Astrocyte of the cerebellum (primary cell): ENCODE results near the gene SCGN.
"Not testable (repeated sequence)": the region's sequence is repeated elsewhere in the genome, so short reads cannot be mapped to it uniquely, and the experiment has no call there.

ENCODE experiments used
- DNase-seq: peaks from one replicate; pipeline ENCODE4 v3.0.0-alpha.2; 2011; ENCODE audit warnings: low read depth
- H3K4me3 ChIP-seq: 2 replicates; pipeline ENCODE4 v1.5.1; 2011; ENCODE audit warnings: mild to moderate bottlenecking, low read depth, low read length, moderate library complexity
- CTCF ChIP-seq: IDR thresholded peaks from 2 replicates; pipeline ENCODE4 v1.5.1; 2012; ENCODE audit warnings: low read length, low read depth, moderate library complexity, mild to moderate bottlenecking; ENCODE audit errors: missing control alignments
- in situ Hi-C: cut with HindIII; loops from 2 replicates; pipeline ENCODE4 v1.10.0; 2017; ENCODE audit warnings: low sequenced_read_pairs

SCGN gene

GRCh38 chr6:25735261-25735660, 83.2 kb downstream of the SCGN start:
- no peak overlapping the region for H3K4me3 ChIP-seq
- in situ Hi-C loops: no loop called here
- DNase-seq: no peak
- TF ChIP-seq CTCF: no peak

- TF ChIP-seq CTCF: no peak
- no peak for DNase-seq
- no peak overlapping the region for H3K4me3 ChIP-seq
- in situ Hi-C loops: no loop called here
Measured at GRCh38 chr6:25743868-25744267, 91.9 kb downstream of the SCGN start.

DNA sequence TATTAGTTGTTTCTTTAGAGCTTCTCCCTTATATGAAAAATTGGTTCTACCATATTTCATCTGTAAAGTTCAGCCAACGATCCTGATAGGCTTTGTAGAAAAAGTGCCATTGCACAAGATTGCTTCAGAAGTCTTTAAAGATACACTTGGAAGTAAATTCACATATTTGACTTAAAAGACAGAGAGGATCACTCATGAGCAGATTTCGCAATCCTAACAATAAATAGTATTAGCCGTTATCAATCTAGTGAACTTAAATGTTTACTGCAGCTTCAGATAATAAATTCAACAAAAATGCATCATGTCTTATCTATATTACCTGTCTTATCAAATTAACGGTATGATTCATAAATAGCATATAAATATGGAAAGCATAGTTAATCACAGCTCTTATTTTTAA, 93.8 kb downstream of the SCGN start:
- H3K4me3 ChIP-seq: no peak overlapping the region
- DNase-seq: no peak
- no peak for TF ChIP-seq CTCF
- in situ Hi-C loops: no loop called here

- in situ Hi-C loops: no loop called here
- TF ChIP-seq CTCF: no peak
- H3K4me3 ChIP-seq: no peak overlapping the region
- no peak for DNase-seq
Measured at GRCh38 chr6:25746968-25747367, 95.0 kb downstream of the SCGN start.

- TF ChIP-seq CTCF: no peak
- DNase-seq: no peak
- H3K4me3 ChIP-seq: no peak overlapping the region
- in situ Hi-C loops: no loop called here
Measured at GRCh38 chr6:25747477-25747876, 95.5 kb downstream of the SCGN start.

- in situ Hi-C loops: no loop called here
- H3K4me3 ChIP-seq: no peak overlapping the region
- no peak for DNase-seq
- no peak for TF ChIP-seq CTCF
Measured at GRCh38 chr6:25748049-25748448, 96.0 kb downstream of the SCGN start.

DNA sequence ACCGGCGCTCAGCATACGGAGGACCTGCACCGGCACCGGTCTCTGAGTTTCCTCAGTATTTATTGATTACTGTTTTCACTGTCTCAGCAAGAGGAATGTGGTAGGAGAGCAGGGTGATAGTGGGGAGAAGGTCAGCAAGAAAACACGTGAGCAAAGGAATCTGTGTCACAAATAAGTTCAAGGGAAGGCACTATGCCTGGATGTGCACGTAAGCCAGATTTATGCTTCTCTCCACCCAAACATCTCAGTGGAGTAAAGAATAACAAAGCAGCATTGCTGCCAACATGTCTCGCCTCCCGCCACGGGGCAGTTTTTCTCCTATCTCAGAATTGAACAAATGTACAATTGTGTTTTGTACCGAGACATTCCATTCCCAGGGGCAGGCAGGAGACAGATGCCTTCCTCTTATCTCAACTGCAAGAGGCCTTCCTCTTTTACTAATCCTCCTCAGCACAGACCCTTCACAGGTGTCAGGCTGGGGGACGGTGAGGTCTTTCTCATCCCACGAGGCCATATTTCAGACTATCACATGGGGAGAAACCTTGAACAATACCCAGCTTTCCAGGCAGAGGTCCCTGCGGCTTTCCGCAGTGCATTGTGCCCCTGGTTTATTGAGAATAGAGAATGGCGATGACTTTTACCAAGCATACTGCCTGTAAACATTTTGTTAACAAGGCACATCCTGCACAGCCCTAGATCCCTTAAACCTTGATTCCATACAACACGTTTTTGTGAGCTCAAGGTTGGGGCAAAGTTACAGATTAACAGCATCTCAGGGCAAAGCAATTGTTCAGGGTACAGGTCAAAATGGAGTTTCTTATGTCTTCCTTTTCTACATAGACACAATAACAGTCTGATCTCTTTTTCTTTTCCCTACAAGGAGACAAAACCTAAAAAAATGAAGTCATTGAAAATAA, 96.8 kb downstream of the SCGN start:
- DNase-seq, in situ Hi-C loops, H3K4me3 ChIP-seq: not testable (repeated sequence)
